Measurements from ENCODE around the gene SLC38A4. TPM values are rescaled to one million over a fixed set of nuclear protein-coding genes. Genes with fewer than 3 reads are reported as not detected.

The SLC38A4 gene
- total RNA-seq, 4 donors from 2014 or later = 1.0 to 2.3 (median 1.6) TPM

- DNase-seq (ENCODE audit: low spot score in 2 of 2) = no peak
- no peaks in the 10 kb centered on the region for H3K36me3 ChIP-seq
- no peak overlapping the region for H3K27ac ChIP-seq
- no peaks in the 10 kb centered on the region for H3K4me1 ChIP-seq
- TF ChIP-seq EP300 (IDR thresholded peaks at IDR 0.05) (no peak), POLR2A (IDR thresholded peaks at IDR 0.05) (no peak), POLR2AphosphoS5 (IDR thresholded peaks at IDR 0.05) (no peak), CTCF (IDR thresholded peaks at IDR 0.05) (no peak)
- no peaks in the 10 kb centered on the region for H3K27me3 ChIP-seq
- H3K4me3 ChIP-seq = no peak overlapping the region
- no peaks in the 10 kb centered on the region for H3K9me3 ChIP-seq
Measured at GRCh38 chr12:46717159-46717558, 108.6 kb downstream of the SLC38A4 start.
